Progenitor cell of endocrine pancreas (in vitro differentiated cells): ENCODE data around the gene HCFC2. TPM values are rescaled to one million over a fixed set of nuclear protein-coding genes. Genes with fewer than 3 reads are reported as not detected.
A peak's percentile ranks its signal among the peaks of the same experiment; 100 is the strongest.

Source experiments
- DNase-seq: peaks from one replicate; pipeline ENCODE4 v3.0.0; 2021; ENCODE audit warnings: low spot score; ENCODE audit not compliant: unreplicated experiment
- H3K27ac Mint-ChIP-seq: 2 replicates; pipeline ENCODE4 v1.8.0; 2021; ENCODE audit warnings: mild to moderate bottlenecking, moderate library complexity, mixed read lengths
- H3K27me3 Mint-ChIP-seq: 2 replicates; pipeline ENCODE4 v1.8.0; 2021; ENCODE audit warnings: mixed read lengths
- H3K36me3 Mint-ChIP-seq: 2 replicates; pipeline ENCODE4 v1.8.0; 2022; ENCODE audit warnings: mixed read lengths; ENCODE audit not compliant: insufficient read depth
- H3K4me1 Mint-ChIP-seq: 2 replicates; pipeline ENCODE4 v1.8.0; 2021; ENCODE audit warnings: low read depth, mixed read lengths
- H3K4me3 Mint-ChIP-seq: 2 replicates; pipeline ENCODE4 v1.8.0; 2021; ENCODE audit warnings: low read depth, mild to moderate bottlenecking, moderate library complexity, mixed read lengths
- H3K9me3 Mint-ChIP-seq: 2 replicates; pipeline ENCODE4 v1.8.0; 2021; ENCODE audit warnings: low read depth, mixed read lengths
- total RNA-seq: library from RNA; stranded (reverse); gene quantifications from 2 replicates; pipeline ENCODE4 v1.2.1, GENCODE V29; 2021
- TF ChIP-seq, protein P1 (sequence below): fragments of 200-600 bp; sonication (generic); IDR thresholded peaks from one replicate; pipeline ENCODE4 v1.5.0; 2021; ENCODE audit warnings: antibody characterized with exemption, mild to moderate bottlenecking; ENCODE audit not compliant: unreplicated experiment

The HCFC2 gene
- total RNA-seq, 1 donor from 2014 or later: 11.4 TPM

GRCh38 chr12:104048162-104048561 lies 16.2 kb upstream of the HCFC2 start:
- Mint-ChIP-seq H3K4me1 (peaks cover 6% of the 10 kb centered on the region), H3K9me3 (no peaks in the 10 kb centered on the region), H3K27me3 (peaks cover 56% of the 10 kb centered on the region), H3K27ac (no peak overlapping the region), H3K36me3 (no peaks in the 10 kb centered on the region), H3K4me3 (no peak overlapping the region)
- TF ChIP-seq, protein P1, sequence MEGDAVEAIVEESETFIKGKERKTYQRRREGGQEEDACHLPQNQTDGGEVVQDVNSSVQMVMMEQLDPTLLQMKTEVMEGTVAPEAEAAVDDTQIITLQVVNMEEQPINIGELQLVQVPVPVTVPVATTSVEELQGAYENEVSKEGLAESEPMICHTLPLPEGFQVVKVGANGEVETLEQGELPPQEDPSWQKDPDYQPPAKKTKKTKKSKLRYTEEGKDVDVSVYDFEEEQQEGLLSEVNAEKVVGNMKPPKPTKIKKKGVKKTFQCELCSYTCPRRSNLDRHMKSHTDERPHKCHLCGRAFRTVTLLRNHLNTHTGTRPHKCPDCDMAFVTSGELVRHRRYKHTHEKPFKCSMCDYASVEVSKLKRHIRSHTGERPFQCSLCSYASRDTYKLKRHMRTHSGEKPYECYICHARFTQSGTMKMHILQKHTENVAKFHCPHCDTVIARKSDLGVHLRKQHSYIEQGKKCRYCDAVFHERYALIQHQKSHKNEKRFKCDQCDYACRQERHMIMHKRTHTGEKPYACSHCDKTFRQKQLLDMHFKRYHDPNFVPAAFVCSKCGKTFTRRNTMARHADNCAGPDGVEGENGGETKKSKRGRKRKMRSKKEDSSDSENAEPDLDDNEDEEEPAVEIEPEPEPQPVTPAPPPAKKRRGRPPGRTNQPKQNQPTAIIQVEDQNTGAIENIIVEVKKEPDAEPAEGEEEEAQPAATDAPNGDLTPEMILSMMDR: no peak
- no peak for DNase-seq

DNA sequence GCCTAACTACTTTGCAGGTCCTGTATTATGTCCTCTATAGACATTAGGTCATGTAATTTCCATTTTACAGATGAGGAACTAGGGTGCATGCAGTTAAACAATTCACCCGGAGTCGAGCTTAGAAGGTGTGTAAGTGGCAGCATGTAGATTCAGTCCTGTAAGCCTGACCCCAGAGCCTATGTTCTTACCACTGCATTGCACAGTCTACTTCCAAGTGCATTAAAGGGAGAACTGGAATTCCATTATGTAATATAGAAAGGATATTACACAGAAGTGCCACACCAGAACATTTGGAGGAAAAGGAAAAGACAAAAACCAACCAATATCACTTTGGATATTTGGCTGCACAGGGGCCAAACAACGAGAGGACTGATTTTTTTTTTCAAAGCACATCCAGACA lies 15.5 kb upstream of the HCFC2 start:
- no peaks in the 10 kb centered on the region for H3K36me3 Mint-ChIP-seq
- H3K27me3 Mint-ChIP-seq: peaks cover 56% of the 10 kb centered on the region
- DNase-seq: no peak
- TF ChIP-seq, protein P1: no peak
- peaks cover 6% of the 10 kb centered on the region for H3K4me1 Mint-ChIP-seq
- no peaks in the 10 kb centered on the region for H3K9me3 Mint-ChIP-seq
- no peak overlapping the region for H3K27ac Mint-ChIP-seq
- no peak overlapping the region for H3K4me3 Mint-ChIP-seq

GRCh38 chr12:104049278-104049902 lies 14.9 kb upstream of the HCFC2 start:
- Mint-ChIP-seq H3K9me3 (no peaks in the 10 kb centered on the region), H3K36me3 (no peaks in the 10 kb centered on the region), H3K4me3 (peak overlapping the region; percentile 70), H3K4me1 (peaks cover 6% of the 10 kb centered on the region), H3K27ac (no peak overlapping the region), H3K27me3 (peaks cover 51% of the 10 kb centered on the region)
- no peak for DNase-seq
- TF ChIP-seq, protein P1: no peak

GRCh38 chr12:104049903-104050356 lies 14.4 kb upstream of the HCFC2 start, which contains the start of gene GLT8D2:
Gene GLT8D2, minus strand, starts transcription at chr12:104050187. Its CDS starts 30,539 bp downstream, at chr12:104019648.
- TF ChIP-seq, protein P1: no peak
- Mint-ChIP-seq H3K27me3 (peaks cover 46% of the 10 kb centered on the region), H3K4me3 (peak within 1 kb of the TSS; percentile 70), H3K27ac (peak within 1 kb of the TSS; percentile 76), H3K36me3 (no peaks in the 10 kb centered on the region), H3K9me3 (no peaks in the 10 kb centered on the region), H3K4me1 (peaks cover 6% of the 10 kb centered on the region)
- DNase-seq: no peak

DNA sequence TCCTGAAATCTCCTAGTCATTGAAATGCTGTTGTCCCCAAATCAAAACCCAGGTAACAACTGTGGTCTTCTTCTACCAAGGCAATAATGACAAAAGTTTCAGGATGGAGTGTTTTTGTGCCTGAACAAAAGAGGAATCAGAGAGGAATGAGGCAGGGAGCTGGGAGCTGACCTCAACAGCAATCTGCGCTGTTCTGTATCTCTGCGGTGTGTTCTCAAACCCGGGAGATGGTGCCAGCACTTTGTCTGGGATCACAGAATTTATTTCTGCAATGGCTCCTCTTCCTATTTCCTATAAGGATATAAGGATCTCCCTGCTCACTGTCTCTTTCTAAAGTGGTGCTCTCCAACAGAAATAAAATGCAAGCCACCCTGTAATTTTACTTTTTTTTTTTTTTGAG lies 13.9 kb upstream of the HCFC2 start:
- no peak overlapping the region for H3K27ac Mint-ChIP-seq
- H3K4me1 Mint-ChIP-seq: peaks cover 6% of the 10 kb centered on the region
- H3K9me3 Mint-ChIP-seq: no peaks in the 10 kb centered on the region
- TF ChIP-seq, protein P1: no peak
- no peaks in the 10 kb centered on the region for H3K36me3 Mint-ChIP-seq
- H3K27me3 Mint-ChIP-seq: peaks cover 46% of the 10 kb centered on the region
- no peak for DNase-seq
- peak overlapping the region; percentile 70 for H3K4me3 Mint-ChIP-seq
